Thoracic aorta (tissue), 2 donors: ENCODE measurements around the gene EGFL7. TPM values are rescaled to one million over a fixed set of nuclear protein-coding genes. Genes with fewer than 3 reads are reported as not detected.

ENCODE experiments used
- ATAC-seq: fragments of 150-250 bp; one replicate; pipeline ENCODE4 v1.8.0; 2017; ENCODE audit warnings: low read depth; ENCODE audit not compliant: insufficient number of reproducible peaks, low FRiP score
- DNase-seq: peaks from one replicate; pipeline ENCODE4 v3.0.0-alpha.2; 2020; ENCODE audit warnings: low spot score
- H3K27ac ChIP-seq, 2 donors: fragments of 200-600 bp; sonication (generic); 1 replicate in 1 of 2; 2 replicates in 1 of 2; pipeline ENCODE4 v1.5.1; 2016; ENCODE audit warnings: mild to moderate bottlenecking in 2 of 2, moderate library complexity in 2 of 2
- H3K27me3 ChIP-seq: fragments of 200-600 bp; sonication (generic); replicated peaks from 2 replicates; pipeline ENCODE4 v1.6.0; 2016; ENCODE audit warnings: mild to moderate bottlenecking; ENCODE audit not compliant: insufficient read depth
- H3K36me3 ChIP-seq: fragments of 200-600 bp; sonication (generic); one replicate; pipeline ENCODE4 v1.5.1; 2016
- H3K4me1 ChIP-seq, 2 donors: fragments of 200-600 bp; sonication (generic); 1 replicate in 1 of 2; 2 replicates in 1 of 2; pipeline versions ENCODE4 v1.5.1 to v1.6.0; 2016; ENCODE audit warnings: low read depth in 2 of 2, mild to moderate bottlenecking in 1 of 2; ENCODE audit not compliant: control insufficient read depth in 1 of 2
- H3K4me3 ChIP-seq: fragments of 200-600 bp; sonication (generic); 2 replicates; pipeline ENCODE4 v1.5.1; 2016; ENCODE audit warnings: mild to moderate bottlenecking
- H3K9me3 ChIP-seq: fragments of 200-600 bp; sonication (generic); 2 replicates; pipeline ENCODE4 v1.5.1; 2016
- total RNA-seq, 2 donors: library from RNA; depleted of rRNA; stranded (reverse); fragments of >200 nt; gene quantifications; one replicate each; pipeline versions ENCODE4 v1.1.0 to v1.2.3, GENCODE V29; 2016
- TF ChIP-seq, protein P1 (sequence below): fragments of 200-600 bp; sonication (generic); IDR thresholded peaks from one replicate; pipeline ENCODE4 v1.5.1; 2019; ENCODE audit warnings: antibody characterized with exemption

Gene EGFL7
- total RNA-seq, 2 donors from 2014 or later: 42.0 to 56.5 TPM

GRCh38 chr9:136665111-136665703 is 2.5 kb downstream of the EGFL7 start:
- DNase-seq (no peak), ATAC-seq (no peak)
- Histone ChIP-seq H3K4me3 (peak overlapping the region; percentile 65), H3K4me1 (peaks cover 0 to 17% of the 10 kb centered on the region in 2 donors), H3K9me3 (no peaks in the 10 kb centered on the region), H3K36me3 (no peaks in the 10 kb centered on the region), H3K27me3 (no peaks in the 10 kb centered on the region), H3K27ac (no peak overlapping the region)
- TF ChIP-seq, protein P1, sequence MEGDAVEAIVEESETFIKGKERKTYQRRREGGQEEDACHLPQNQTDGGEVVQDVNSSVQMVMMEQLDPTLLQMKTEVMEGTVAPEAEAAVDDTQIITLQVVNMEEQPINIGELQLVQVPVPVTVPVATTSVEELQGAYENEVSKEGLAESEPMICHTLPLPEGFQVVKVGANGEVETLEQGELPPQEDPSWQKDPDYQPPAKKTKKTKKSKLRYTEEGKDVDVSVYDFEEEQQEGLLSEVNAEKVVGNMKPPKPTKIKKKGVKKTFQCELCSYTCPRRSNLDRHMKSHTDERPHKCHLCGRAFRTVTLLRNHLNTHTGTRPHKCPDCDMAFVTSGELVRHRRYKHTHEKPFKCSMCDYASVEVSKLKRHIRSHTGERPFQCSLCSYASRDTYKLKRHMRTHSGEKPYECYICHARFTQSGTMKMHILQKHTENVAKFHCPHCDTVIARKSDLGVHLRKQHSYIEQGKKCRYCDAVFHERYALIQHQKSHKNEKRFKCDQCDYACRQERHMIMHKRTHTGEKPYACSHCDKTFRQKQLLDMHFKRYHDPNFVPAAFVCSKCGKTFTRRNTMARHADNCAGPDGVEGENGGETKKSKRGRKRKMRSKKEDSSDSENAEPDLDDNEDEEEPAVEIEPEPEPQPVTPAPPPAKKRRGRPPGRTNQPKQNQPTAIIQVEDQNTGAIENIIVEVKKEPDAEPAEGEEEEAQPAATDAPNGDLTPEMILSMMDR: peak; percentile 23

- Histone ChIP-seq H3K27me3 (no peaks in the 10 kb centered on the region), H3K9me3 (no peaks in the 10 kb centered on the region), H3K36me3 (no peaks in the 10 kb centered on the region), H3K27ac (no peak overlapping the region), H3K4me3 (peak overlapping the region; percentile 65), H3K4me1 (peaks cover 0 to 17% of the 10 kb centered on the region in 2 donors)
- TF ChIP-seq, protein P1: no peak
- DNase-seq: no peak
- ATAC-seq: no peak
Observed at GRCh38 chr9:136665704-136666371, 3.1 kb downstream of the EGFL7 start.

DNA sequence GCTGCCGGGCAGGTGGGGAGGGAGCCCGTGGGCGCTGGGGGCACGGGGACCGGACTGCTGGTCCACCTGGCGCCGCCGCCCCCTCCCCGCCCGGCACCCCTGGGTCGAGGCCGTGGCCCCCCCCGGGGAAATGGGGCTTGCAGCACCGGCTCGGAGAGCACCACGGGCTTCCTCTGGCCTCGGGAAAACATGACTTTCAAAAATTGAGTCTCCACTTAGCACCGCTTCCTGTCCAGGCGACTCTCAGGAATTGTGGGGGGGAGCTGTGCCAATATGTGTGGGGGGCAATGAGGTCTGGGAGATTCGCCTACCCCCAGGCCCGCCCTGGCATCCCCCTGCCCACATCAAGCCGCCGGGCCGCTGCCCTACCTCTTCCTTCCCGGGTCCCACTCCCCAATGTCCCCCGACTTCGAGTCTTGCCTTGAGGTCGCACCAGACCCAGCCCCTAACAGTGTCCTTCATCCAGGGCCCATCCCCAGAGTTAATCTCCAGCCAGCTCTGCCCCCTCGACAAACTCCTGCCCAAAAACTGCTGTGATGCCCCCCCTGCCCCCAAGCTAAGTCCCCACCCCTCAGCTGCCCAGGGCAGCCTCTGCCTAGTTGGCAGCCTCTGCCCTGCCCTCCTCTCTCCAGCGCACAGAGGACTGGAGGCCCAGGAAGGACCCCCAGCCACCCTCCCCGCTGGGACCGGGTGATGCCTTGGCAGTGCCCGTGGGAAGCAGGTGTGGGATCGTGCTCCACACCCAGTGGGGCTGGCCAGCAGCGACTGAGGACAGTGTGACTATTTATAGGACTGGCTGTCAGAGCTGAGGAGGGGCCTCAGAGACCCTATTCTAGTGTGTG is 3.9 kb downstream of the EGFL7 start:
- no peak for DNase-seq
- H3K36me3 ChIP-seq: no peaks in the 10 kb centered on the region
- no peaks in the 10 kb centered on the region for H3K27me3 ChIP-seq
- H3K27ac ChIP-seq: no peak overlapping the region
- TF ChIP-seq, protein P1: no peak
- H3K9me3 ChIP-seq: no peaks in the 10 kb centered on the region
- no peak for ATAC-seq
- H3K4me1 ChIP-seq: peaks cover 0 to 17% of the 10 kb centered on the region in 2 donors
- H3K4me3 ChIP-seq: peak overlapping the region; percentile 62

DNA sequence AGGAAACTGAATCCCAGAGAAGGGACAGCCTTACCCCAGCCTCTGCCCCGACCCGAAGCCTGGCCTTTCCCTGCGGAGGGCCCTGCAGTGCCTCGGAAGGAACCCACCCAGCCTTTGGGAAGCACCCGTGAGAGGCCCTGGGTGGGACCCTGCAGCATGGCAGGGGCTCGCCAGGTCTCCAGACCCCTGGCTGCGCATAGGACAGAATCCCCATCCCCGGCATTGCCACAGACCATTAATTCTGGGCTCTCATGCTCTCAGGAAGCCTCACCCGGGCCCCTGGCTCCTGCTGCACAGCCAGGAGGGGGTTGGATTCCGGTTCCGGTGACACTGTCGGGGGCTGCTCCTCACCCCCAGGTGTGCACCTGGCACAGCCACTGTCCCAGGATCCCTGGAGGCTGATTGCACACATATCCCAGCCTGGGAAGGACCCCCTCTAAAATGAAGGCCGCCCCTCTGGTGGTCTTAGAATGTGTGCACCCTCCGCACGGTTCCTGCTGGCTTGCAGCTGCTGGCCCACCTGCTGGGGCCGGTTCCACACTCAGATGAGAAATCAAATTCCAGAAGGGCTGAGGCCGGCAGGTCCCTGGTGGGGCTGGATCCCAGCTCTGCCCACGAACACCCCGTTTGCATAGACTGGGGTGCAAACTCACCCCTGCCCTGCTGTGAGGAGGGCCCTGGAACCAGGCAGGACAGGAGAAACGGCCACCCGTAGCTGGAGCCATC is 4.7 kb downstream of the EGFL7 start:
- Histone ChIP-seq H3K9me3 (no peaks in the 10 kb centered on the region), H3K4me1 (peaks cover 0 to 17% of the 10 kb centered on the region in 2 donors), H3K27ac (no peak overlapping the region), H3K36me3 (no peaks in the 10 kb centered on the region), H3K4me3 (peak overlapping the region; percentile 62), H3K27me3 (no peaks in the 10 kb centered on the region)
- DNase-seq (no peak), ATAC-seq (no peak)
- TF ChIP-seq, protein P1: no peak
